Aorta (tissue), 5 donors: ENCODE results near the gene CLDN2. TPM values are rescaled to one million over a fixed set of nuclear protein-coding genes. Genes with fewer than 3 reads are reported as not detected.

ENCODE experiments used
- ATAC-seq: fragments of 200-7000 bp; cut with Tn5 transposase; one replicate; pipeline ENCODE4 v1.9.1; 2022; ENCODE audit warnings: moderate library complexity; ENCODE audit not compliant: low FRiP score
- DNase-seq, 2 donors: peaks; one replicate each; pipeline ENCODE4 v3.0.0-alpha.2; 2020
- H3K27ac ChIP-seq, 2 donors: one replicate each; pipeline ENCODE4 v1.5.1; 2013; ENCODE audit warnings: low read length in 2 of 2, mild to moderate bottlenecking in 2 of 2, moderate library complexity in 2 of 2, control low read depth in 1 of 2, inconsistent platforms in 1 of 2, low read depth in 1 of 2
- H3K27me3 ChIP-seq, 2 donors: one replicate each; pipeline ENCODE4 v1.6.1; 2013; ENCODE audit warnings: control low read depth in 1 of 2, low read length in 1 of 2, mild to moderate bottlenecking in 1 of 2, moderate library complexity in 1 of 2; ENCODE audit not compliant: insufficient read depth in 2 of 2, control insufficient read depth in 1 of 2
- H3K36me3 ChIP-seq, 2 donors: one replicate each; pipeline ENCODE4 v1.6.1; 2013; ENCODE audit warnings: control low read depth in 1 of 2, low read length in 1 of 2, mild to moderate bottlenecking in 1 of 2; ENCODE audit not compliant: insufficient read depth in 2 of 2, control insufficient read depth in 1 of 2
- H3K4me1 ChIP-seq, 2 donors: one replicate each; pipeline ENCODE4 v1.6.1; 2013; ENCODE audit warnings: low read length in 2 of 2, control low read depth in 1 of 2, mild to moderate bottlenecking in 1 of 2, moderate library complexity in 1 of 2; ENCODE audit not compliant: insufficient read depth in 2 of 2, control insufficient read depth in 1 of 2
- H3K4me3 ChIP-seq, 2 donors: one replicate each; pipeline ENCODE4 v1.5.1; 2013; ENCODE audit warnings: low read length in 2 of 2, control low read depth in 1 of 2, mild to moderate bottlenecking in 1 of 2
- H3K9me3 ChIP-seq: one replicate; pipeline ENCODE4 v1.6.1; 2013; ENCODE audit warnings: mild to moderate bottlenecking, low read length; ENCODE audit not compliant: control insufficient read depth
- WGBS, 2 donors: extraction: QIAGEN DNeasy Blood & Tissue Kit; methylation state at CpG; one replicate each; pipeline ENCODE4 v1.1.7; 2013; 5-methylcytosine and 5-hydroxymethylcytosine counted together
- intact Hi-C, 2 donors: fragments of 100-400 bp; cut with DNase I; formaldehyde crosslinking; loops; one replicate each; pipeline versions ENCODE4 v1.14.2 to v1.15.0; 2022
- polyA plus RNA-seq, 2 donors: library from polyadenylated mRNA; stranded (reverse); fragments of 200-250 nt; gene quantifications; one replicate each; pipeline ENCODE4 v1.2.3, GENCODE V29; 2013
- total RNA-seq, 2 donors: library from RNA; stranded (reverse); fragmentation: NEBNext Ultra II Directional; extraction: Animal tissue kit (Norgen Biotek cat#: 25700); gene quantifications; one replicate each; pipeline ENCODE4 v1.2.1, GENCODE V29; 2021
- donor health status: healthy with polysubstance abuse.
- donor health status: Bipolar disorder and iron deficiency.
- donor health status: DM: no; HTN: no; CAD: no.
- donor health status: DM: no; HTN: no; CAD: no.
- donor health status: DM: yes; HTN: yes; CAD: no.

The CLDN2 gene
- total and polyA plus RNA-seq, 4 donors = not detected

DNA sequence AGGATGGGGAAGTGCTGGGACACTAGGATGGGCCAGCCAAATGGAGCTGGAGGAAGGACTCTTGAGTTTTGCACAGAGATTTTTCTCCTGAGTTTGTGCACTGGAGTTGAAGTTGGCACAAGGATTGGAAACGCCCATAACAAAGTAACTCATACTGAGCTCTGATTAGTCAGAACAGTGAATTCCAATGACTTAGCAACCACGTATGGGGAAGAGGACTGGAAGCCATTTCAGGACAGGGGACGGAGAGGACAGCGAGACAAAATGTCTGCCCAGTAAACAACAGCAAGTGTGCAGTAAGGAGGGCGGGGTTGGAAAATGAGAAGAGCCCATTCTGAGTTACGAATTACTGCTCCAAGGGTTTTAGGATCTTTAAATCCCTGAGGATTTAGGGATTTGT is 22.9 kb upstream of the CLDN2 start:
- H3K9me3 ChIP-seq = no peaks in the 10 kb centered on the region
- H3K27me3 ChIP-seq = no peaks in the 10 kb centered on the region
- intact Hi-C loops = loop anchor here (5.0 to 10.0 kb wide), 2 partner anchors 45 to 1168 kb away; no protein-coding TSS in a partner anchor
- no peak for ATAC-seq
- H3K4me3 ChIP-seq = no peak overlapping the region
- 70 to 81% methylated on average over 6 of the region's 6 CpGs for WGBS, 2 donors
- H3K4me1 ChIP-seq = no peaks in the 10 kb centered on the region
- DNase-seq = no peak
- H3K27ac ChIP-seq = no peak overlapping the region
- no peaks in the 10 kb centered on the region for H3K36me3 ChIP-seq

DNA sequence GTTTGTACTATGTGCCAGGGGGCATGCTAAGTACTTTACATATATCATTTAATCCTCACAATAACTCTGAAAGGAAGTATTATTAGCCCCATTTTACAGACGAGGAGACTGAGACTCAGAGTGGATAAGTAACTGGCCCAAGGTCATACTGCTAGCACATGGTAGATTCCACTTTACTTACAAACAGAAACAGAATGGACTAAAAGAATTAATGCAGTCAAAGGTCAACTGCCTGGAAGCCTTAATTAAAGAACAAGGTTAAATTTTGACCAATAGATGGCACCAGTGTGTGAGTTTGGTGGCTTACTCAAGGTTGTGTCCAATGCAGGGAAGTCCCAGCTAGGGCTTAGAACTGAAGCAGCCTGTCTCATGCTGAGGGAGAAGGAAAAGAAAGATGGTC is 21.7 kb upstream of the CLDN2 start:
- 44 to 58% methylated on average over 1 of the region's 1 CpG for WGBS, 2 donors
- H3K27me3 ChIP-seq = no peaks in the 10 kb centered on the region
- DNase-seq = no peak

DNA sequence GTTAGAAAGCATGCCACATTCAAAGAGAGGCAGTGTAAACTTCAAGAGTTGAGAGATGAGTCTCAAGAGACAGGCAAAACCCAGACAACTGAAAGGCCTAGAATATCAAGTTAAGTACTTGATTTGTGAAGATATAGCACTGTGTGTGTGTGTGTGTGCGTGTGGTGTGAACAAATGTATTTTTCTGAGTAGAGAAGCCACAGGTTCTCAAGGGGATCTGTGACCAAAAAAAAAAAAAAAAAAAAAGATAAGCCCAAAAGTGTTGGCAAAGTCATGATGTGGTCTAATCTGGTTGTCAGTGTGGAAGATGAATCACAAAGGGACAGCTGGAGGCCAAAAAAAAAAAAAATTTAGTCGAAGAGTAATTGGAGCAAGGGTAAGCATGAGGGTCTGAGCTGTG is 20.9 kb upstream of the CLDN2 start:
- Histone ChIP-seq H3K36me3 (no peaks in the 10 kb centered on the region), H3K27me3 (no peaks in the 10 kb centered on the region), H3K9me3 (no peaks in the 10 kb centered on the region), H3K4me1 (no peaks in the 10 kb centered on the region), H3K4me3 (no peak overlapping the region), H3K27ac (no peak overlapping the region)
- WGBS, 2 donors = 46 to 56% methylated on average over 2 of the region's 2 CpGs
- intact Hi-C loops = loop anchor here (5.0 to 10.0 kb wide), 2 partner anchors 43 to 1166 kb away; no protein-coding TSS in a partner anchor
- DNase-seq = no peak
- ATAC-seq = no peak

More for the DNA sequence above, 21.7 kb upstream of the CLDN2 start:
- Histone ChIP-seq H3K9me3 (no peaks in the 10 kb centered on the region), H3K4me1 (no peaks in the 10 kb centered on the region), H3K27ac (no peak overlapping the region), H3K36me3 (no peaks in the 10 kb centered on the region), H3K4me3 (no peak overlapping the region)
- intact Hi-C loops = loop anchor here (5.0 to 10.0 kb wide), 2 partner anchors 44 to 1166 kb away; no protein-coding TSS in a partner anchor
- ATAC-seq = no peak

DNA sequence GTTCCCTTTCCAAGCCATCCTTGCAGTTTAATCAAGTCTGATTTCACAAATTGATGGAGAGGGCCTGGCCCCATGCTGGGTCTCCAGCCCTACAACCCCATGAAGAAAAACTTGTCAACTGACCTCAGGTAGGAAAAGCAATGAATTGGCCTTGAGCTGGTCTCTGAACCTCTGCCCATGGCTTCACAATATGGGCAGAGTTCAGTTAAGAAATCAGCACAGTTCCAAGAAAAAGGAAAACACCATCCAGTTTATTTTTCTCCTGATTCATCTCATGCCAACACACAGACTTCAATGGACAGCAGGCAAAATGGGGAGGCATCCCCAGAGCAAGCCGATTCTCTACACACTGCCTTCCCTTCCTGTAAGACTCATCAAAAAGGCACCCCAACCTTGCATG is 20.4 kb upstream of the CLDN2 start:
- no peak overlapping the region for H3K27ac ChIP-seq
- DNase-seq (no peak), ATAC-seq (no peak)
- no peaks in the 10 kb centered on the region for H3K27me3 ChIP-seq
- WGBS, 2 donors = 80 to 90% methylated on average over 1 of the region's 1 CpG
- H3K9me3 ChIP-seq = no peaks in the 10 kb centered on the region
- H3K36me3 ChIP-seq = no peaks in the 10 kb centered on the region
- intact Hi-C loops = loop anchor here (5.0 to 10.0 kb wide), 2 partner anchors 42 to 1165 kb away; no protein-coding TSS in a partner anchor
- H3K4me3 ChIP-seq = no peak overlapping the region
- H3K4me1 ChIP-seq = no peaks in the 10 kb centered on the region

DNA sequence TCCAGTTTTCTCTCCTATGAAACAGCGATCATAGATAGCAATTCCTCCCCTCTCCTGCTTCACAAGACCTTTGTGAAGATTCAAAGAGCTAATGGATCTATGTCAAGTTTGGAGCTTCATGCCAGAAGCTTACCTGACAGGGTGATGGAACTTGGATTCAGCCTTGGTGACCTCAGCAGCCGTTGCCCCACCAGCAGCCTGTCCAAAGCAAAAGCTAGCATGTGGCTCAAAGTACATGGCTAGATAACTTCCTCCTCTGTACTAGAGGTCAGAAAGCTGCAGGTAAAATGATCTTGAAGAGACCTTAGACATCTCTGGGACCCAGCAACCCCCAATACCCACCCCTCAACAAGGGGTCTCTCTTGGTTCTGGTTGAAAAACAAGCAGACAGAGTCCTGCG is 18.9 kb upstream of the CLDN2 start:
- no peaks in the 10 kb centered on the region for H3K27me3 ChIP-seq
- no peak overlapping the region for H3K4me3 ChIP-seq
- H3K27ac ChIP-seq = no peak overlapping the region
- ATAC-seq (no peak), DNase-seq (no peak)
- 76 to 84% methylated on average over 3 of the region's 3 CpGs for WGBS, 2 donors
- no peaks in the 10 kb centered on the region for H3K9me3 ChIP-seq
- intact Hi-C loops = no loop called here
- no peaks in the 10 kb centered on the region for H3K4me1 ChIP-seq
- no peaks in the 10 kb centered on the region for H3K36me3 ChIP-seq

DNA sequence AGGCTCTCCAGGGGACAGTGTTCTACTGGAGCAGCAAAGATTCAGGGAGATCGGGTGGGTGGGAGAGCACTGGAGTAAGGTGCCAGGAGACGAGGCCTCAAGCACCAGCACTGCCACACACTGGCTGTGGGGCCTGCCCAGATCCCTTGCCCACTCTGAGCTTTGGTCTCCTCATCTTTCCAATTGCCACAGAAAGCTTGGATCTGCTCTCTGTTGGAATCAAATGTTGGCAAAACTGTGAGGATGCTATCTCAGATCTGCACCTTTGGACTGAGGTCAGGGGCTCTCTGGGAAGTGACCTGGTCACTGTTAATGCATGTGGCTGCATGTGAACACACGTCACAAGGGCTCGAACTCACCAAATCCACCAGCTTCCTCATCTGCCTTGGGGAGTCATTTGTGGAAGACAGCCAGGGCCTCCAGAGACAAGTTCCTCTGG is 18.4 kb upstream of the CLDN2 start:
- H3K9me3 ChIP-seq = no peaks in the 10 kb centered on the region
- no peak for DNase-seq
- 62 to 90% methylated on average over 4 of the region's 4 CpGs for WGBS, 2 donors
- no peaks in the 10 kb centered on the region for H3K36me3 ChIP-seq
- intact Hi-C loops = no loop called here
- H3K4me3 ChIP-seq = no peak overlapping the region
- no peak for ATAC-seq
- H3K27ac ChIP-seq = no peak overlapping the region
- H3K27me3 ChIP-seq = no peaks in the 10 kb centered on the region
- H3K4me1 ChIP-seq = no peaks in the 10 kb centered on the region

DNA sequence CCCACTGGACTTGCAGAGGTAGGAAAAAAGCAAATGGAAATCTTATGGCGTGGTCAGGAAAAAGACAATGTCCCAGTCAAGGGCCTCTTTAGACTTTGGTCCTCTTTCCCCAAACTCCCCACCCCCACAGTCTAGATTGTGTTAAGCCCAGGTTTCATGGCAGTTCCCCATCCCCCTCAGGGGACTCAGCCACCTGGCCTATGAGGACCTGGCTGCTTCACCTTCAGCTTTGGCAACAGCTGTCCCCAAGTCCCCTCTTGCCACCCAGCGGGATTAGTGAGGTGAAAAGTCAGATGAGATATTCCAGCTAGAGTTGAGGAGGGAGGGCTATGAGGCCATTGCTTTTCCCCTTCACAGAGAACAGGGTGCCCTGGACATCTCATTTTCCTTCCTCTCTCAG is 17.5 kb upstream of the CLDN2 start:
- Histone ChIP-seq H3K4me1 (no peaks in the 10 kb centered on the region), H3K9me3 (no peaks in the 10 kb centered on the region), H3K4me3 (no peak overlapping the region), H3K27ac (no peak overlapping the region), H3K36me3 (no peaks in the 10 kb centered on the region), H3K27me3 (no peaks in the 10 kb centered on the region)
- no peak for DNase-seq
- intact Hi-C loops = no loop called here
- WGBS, 2 donors = 89 to 96% methylated on average over 2 of the region's 2 CpGs
- ATAC-seq = no peak

DNA sequence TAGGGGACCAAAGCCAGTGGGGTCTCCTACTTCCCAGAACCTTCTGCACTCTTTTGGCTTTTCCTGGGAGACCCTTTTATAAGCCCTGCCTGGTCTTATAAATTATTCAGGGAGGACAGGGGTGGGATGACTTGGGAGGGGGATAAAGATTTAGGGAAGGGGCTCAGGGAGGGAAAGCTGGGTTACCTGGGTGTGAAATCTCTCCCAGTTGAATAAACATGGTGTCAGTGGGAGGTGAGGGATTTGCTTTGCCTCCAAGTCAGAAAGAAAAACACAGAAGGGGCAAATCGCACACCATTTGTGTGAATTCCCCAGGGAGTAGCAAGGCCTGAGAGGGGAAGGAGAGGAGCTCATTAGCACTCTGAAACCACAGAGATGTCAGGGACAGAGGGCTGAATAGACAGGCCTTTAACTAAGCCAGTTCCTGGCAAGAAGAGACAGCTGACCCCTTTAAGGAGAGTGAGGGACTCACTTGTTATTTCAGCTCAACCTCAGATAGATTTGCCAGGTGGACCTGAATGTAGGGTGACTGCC is 16.8 kb upstream of the CLDN2 start, which contains the start of gene RIPPLY1:
TSS of gene RIPPLY1 (minus strand) at position 51 of the 534 bp plus-strand sequence. CDS start 54 bp downstream, outside the sequence.
- Histone ChIP-seq H3K4me3 (no peak within 1 kb of the TSS), H3K4me1 (no peaks in the 10 kb centered on the region), H3K9me3 (no peaks in the 10 kb centered on the region), H3K27me3 (no peaks in the 10 kb centered on the region), H3K27ac (no peak within 1 kb of the TSS), H3K36me3 (no peaks in the 10 kb centered on the region)
- 67 to 87% methylated on average over 1 of the region's 1 CpG for WGBS, 2 donors
- no peak for ATAC-seq
- intact Hi-C loops = no loop called here
- DNase-seq = no peak

DNA sequence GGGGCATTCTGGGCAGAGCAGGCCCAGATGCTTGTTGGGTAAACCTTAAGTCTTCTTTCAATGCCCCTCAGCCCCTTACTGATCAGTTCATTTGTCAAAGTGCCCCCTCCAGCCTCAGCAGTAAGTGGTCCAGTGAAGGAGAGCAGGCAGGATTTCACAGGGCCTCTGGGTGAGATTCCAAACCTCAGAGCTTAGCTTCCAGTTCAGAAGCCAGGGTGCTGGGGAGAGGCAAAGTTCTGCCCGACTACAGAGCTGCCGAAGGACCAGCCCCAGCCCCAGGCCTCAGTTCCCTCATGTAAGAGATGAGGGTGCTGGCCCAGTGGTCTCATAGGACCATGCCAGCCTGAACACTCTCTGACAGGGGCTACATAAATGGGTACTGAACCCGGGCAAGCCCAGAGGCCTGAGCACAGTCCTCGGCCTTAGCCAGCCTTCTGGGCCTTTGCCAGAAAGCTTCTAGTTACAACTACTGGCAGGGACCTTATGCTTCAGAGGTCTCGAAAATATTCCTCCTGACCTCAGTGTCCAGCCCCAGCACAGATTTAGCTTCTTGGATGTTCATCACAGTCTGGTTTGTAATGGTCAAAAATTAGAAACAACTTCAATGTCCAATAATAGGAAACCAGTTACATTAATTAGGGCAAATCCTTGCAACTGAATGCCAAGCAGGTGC is 16.2 kb upstream of the CLDN2 start:
- H3K27me3 ChIP-seq = no peaks in the 10 kb centered on the region
- DNase-seq = no peak
- no peak overlapping the region for H3K27ac ChIP-seq
- no peaks in the 10 kb centered on the region for H3K36me3 ChIP-seq
- intact Hi-C loops = no loop called here
- H3K4me3 ChIP-seq = no peak overlapping the region
- ATAC-seq = peak; percentile 37
- no peaks in the 10 kb centered on the region for H3K9me3 ChIP-seq
- WGBS, 2 donors = 44 to 64% methylated on average over 5 of the region's 5 CpGs
- no peaks in the 10 kb centered on the region for H3K4me1 ChIP-seq
